Pancreas (tissue), 10 donors: ENCODE results near the gene ITIH1. TPM values are rescaled to one million over a fixed set of nuclear protein-coding genes. Genes with fewer than 3 reads are reported as not detected.

Experiments
- ATAC-seq, 4 donors: fragments of 200-7000 bp; cut with Tn5 transposase; one replicate each; pipeline versions ENCODE4 v1.8.0 to v1.9.1; 2020; ENCODE audit warnings: mild to moderate bottlenecking in 4 of 4, moderate library complexity in 4 of 4
- DNase-seq, 6 donors: peaks; one replicate each; pipeline ENCODE4 v3.0.0-alpha.2; 2020
- FAIRE-seq: peaks from 2 replicates; lab custom pipeline; 2012; peaks lifted over from hg19 to GRCh38; lab: Jason Lieb, UNC
- H3K27ac ChIP-seq, 4 donors: fragments of 200-600 bp; sonication (generic); 1 replicate in 3 of 4; 2 replicates in 1 of 4; pipeline versions ENCODE4 v1.5.0 to v1.8.0; 2020
- H3K27me3 ChIP-seq, 4 donors: fragments of 200-600 bp; one replicate each; pipeline ENCODE4 v1.8.0; 2021
- H3K36me3 ChIP-seq, 3 donors: fragments of 200-600 bp; sonication (generic) in 1 of 3; one replicate each; pipeline versions ENCODE4 v1.5.0 to v1.8.0; 2020 to 2021
- H3K4me1 ChIP-seq, 3 donors: fragments of 200-600 bp; one replicate each; pipeline ENCODE4 v1.8.0; 2021
- H3K4me3 ChIP-seq, 4 donors: fragments of 200-600 bp; sonication (generic) in 2 of 4; one replicate each; pipeline versions ENCODE4 v1.5.0 to v1.8.0; 2020 to 2021
- H3K9me3 ChIP-seq, 4 donors: fragments of 200-600 bp; one replicate each; pipeline ENCODE4 v1.8.0; 2021
- whole genome bisulfite sequencing, 2 donors: extraction: QIAGEN DNeasy Blood & Tissue Kit; methylation state at CpG; one replicate each; pipeline ENCODE4 v1.1.7; 2013; 5-methylcytosine and 5-hydroxymethylcytosine counted together
- intact Hi-C, 3 donors: fragments of 100-400 bp; cut with DNase I; formaldehyde crosslinking; loops; one replicate each; pipeline versions ENCODE4 v1.11.1 to v1.14.2; 2022
- polyA plus RNA-seq, 2 donors: library from polyadenylated mRNA; stranded (reverse); fragments of 200-250 nt; gene quantifications; one replicate each; pipeline ENCODE4 v1.2.3, GENCODE V29; 2013
- total RNA-seq, 6 donors: library from RNA; stranded (reverse); fragmentation: NEBNext Ultra II Directional in 4 of 6; extraction: Animal tissue kit (Norgen Biotek cat#: 25700) in 4 of 6; gene quantifications; one replicate each; pipeline versions ENCODE4 v1.2.1 to v1.2.4, GENCODE V29; 2021 to 2023
- TF ChIP-seq, protein P1 (sequence below), 4 donors: fragments of 200-600 bp; sonication (generic) in 3 of 4; IDR thresholded peaks; one replicate each; pipeline versions ENCODE4 v1.5.0 to v1.8.0; 2021; ENCODE audit warnings: antibody characterized with exemption in 4 of 4
- donor health status: healthy with polysubstance abuse.
- donor health status: DM: no; HTN: no; CAD: no; lungs with moderate emphysema.
- donor health status: DM: no; HTN: no; CAD: no.
- donor health status: control.
- donor health status: control.
- donor health status: Bipolar disorder and iron deficiency.
- donor health status: DM: yes; HTN: yes; CAD: no.
- donor health status: DM: no; HTN: no; CAD: no.
- donor health status: DM: no; HTN: no; CAD: no.
- donor health status: DM: yes; HTN: yes; CAD: no.

ITIH1 gene
- total and polyA plus RNA-seq, 8 donors = 0.32 to 1.9 (median 0.51) TPM; not detected in 1

DNA sequence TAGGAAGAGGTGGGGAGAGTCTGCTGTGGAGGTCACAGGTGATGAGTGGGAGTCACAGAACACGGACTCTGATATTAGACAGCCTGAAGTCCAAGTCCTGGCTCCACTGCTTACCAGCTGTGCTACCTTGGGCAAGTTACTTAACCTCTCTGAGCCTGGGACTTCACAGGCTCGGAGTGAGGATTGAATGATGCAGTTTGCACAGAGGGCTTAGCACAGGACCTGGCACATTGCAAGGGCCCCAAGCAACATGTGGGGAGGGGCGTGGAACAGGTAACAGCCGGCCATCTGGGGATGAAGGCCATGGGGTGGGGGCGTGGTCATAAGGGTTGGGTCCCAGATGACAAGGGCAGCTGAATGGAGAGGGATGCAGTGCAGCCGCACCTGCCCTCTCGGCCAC, 12.9 kb downstream of the ITIH1 start:
- Histone ChIP-seq H3K4me1 (peaks cover 0 to 2% (median 0%) of the 10 kb centered on the region in 3 donors), H3K27ac (no peak overlapping the region), H3K36me3 (no peaks in the 10 kb centered on the region), H3K4me3 (no peak overlapping the region), H3K27me3 (no peaks in the 10 kb centered on the region), H3K9me3 (no peaks in the 10 kb centered on the region)
- intact Hi-C loops = no loop called here
- DNase-seq (peak in 1 of 6 donors; percentile 32), ATAC-seq (no peak), FAIRE-seq (no peak)
- 72 to 73% methylated on average over 7 of the region's 7 CpGs for WGBS, 2 donors
- TF ChIP-seq, protein P1, sequence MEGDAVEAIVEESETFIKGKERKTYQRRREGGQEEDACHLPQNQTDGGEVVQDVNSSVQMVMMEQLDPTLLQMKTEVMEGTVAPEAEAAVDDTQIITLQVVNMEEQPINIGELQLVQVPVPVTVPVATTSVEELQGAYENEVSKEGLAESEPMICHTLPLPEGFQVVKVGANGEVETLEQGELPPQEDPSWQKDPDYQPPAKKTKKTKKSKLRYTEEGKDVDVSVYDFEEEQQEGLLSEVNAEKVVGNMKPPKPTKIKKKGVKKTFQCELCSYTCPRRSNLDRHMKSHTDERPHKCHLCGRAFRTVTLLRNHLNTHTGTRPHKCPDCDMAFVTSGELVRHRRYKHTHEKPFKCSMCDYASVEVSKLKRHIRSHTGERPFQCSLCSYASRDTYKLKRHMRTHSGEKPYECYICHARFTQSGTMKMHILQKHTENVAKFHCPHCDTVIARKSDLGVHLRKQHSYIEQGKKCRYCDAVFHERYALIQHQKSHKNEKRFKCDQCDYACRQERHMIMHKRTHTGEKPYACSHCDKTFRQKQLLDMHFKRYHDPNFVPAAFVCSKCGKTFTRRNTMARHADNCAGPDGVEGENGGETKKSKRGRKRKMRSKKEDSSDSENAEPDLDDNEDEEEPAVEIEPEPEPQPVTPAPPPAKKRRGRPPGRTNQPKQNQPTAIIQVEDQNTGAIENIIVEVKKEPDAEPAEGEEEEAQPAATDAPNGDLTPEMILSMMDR (IDR thresholded peaks at IDR 0.05) = no peak

DNA sequence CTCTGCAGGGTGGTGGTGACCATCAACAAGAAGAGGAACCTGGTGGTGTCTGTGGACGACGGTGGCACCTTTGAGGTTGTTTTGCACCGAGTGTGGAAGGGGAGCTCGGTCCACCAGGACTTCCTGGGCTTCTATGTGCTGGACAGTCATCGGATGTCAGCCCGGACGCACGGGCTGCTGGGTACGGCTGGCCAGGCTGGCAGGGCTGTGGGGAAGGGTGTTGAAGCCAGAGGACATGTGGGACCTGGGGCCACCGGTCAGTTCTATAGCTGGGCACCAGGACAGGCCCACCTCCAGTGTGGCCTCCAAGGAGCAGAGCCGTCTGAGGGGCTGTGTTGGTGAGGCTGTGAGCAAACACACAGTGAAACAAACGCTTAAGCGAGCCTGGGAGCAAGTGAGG, 13.3 kb downstream of the ITIH1 start:
- TF ChIP-seq, protein P1 (IDR thresholded peaks at IDR 0.05) = no peak
- 84 to 91% methylated on average over 13 of the region's 13 CpGs for WGBS, 2 donors
- ATAC-seq (no peak), DNase-seq (peak in 1 of 6 donors; percentile 36), FAIRE-seq (no peak)
- intact Hi-C loops = no loop called here
- no peak overlapping the region for H3K4me3 ChIP-seq
- H3K36me3 ChIP-seq = no peaks in the 10 kb centered on the region
- no peaks in the 10 kb centered on the region for H3K27me3 ChIP-seq
- H3K4me1 ChIP-seq = peaks cover 0 to 3% (median 0%) of the 10 kb centered on the region in 3 donors
- H3K9me3 ChIP-seq = no peaks in the 10 kb centered on the region
- no peak overlapping the region for H3K27ac ChIP-seq

DNA sequence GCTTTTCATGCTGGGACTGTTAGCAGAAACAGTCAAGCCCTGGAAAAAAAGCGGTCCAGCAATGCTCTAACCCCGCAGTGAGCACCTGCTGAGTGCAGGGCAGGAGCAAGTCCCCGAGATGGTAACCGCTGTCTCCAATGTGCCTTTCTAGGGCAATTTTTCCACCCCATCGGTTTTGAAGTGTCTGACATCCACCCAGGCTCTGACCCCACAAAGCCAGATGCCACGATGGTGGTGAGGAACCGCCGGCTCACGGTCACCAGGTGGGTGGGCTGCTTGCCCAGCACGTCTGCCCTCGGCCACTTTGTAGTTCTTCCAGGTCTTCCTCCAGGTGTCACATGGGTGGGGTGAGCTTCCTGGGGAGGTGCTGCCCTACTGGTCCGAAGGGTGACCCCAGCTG, 14.0 kb downstream of the ITIH1 start:
- 81 to 83% methylated on average over 12 of the region's 12 CpGs for WGBS, 2 donors
- H3K9me3 ChIP-seq = no peaks in the 10 kb centered on the region
- TF ChIP-seq, protein P1 (IDR thresholded peaks at IDR 0.05) = no peak
- FAIRE-seq (no peak), DNase-seq (peak in 1 of 6 donors; percentile 39), ATAC-seq (no peak)
- no peak overlapping the region for H3K27ac ChIP-seq
- no peaks in the 10 kb centered on the region for H3K27me3 ChIP-seq
- intact Hi-C loops = no loop called here
- H3K4me1 ChIP-seq = peaks cover 0 to 3% (median 0%) of the 10 kb centered on the region in 3 donors
- H3K36me3 ChIP-seq = no peaks in the 10 kb centered on the region
- H3K4me3 ChIP-seq = no peak overlapping the region

DNA sequence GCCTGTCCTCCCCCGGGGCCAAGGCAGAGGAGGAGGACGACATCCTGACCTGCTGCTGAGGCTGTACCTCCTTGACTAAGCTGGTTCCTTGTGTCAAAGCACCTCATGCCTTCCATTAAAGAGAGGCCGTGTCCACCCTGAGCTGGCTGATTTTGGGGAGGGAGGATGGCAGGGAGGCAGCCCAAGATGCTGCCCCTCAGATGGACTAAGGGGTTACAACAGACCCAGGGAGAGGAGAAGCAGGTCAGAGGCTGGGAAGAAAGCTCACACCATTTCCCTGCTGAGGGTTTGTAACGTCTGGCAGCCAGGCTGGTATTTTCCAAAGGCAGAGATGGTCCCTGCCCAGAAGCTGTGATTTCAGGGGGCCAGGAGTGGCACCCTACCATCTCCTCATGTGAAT, 14.5 kb downstream of the ITIH1 start:
- Histone ChIP-seq H3K36me3 (no peaks in the 10 kb centered on the region), H3K27ac (no peak overlapping the region), H3K27me3 (no peaks in the 10 kb centered on the region), H3K4me1 (peaks cover 0 to 3% (median 0%) of the 10 kb centered on the region in 3 donors), H3K9me3 (no peaks in the 10 kb centered on the region), H3K4me3 (no peak overlapping the region)
- no peak for ATAC-seq
- intact Hi-C loops = no loop called here
- 69 to 83% methylated on average over 4 of the region's 4 CpGs for WGBS, 2 donors
- peak in 1 of 6 donors; percentile 20 for DNase-seq
- TF ChIP-seq, protein P1 (IDR thresholded peaks at IDR 0.05) = no peak
- no peak for FAIRE-seq

DNA sequence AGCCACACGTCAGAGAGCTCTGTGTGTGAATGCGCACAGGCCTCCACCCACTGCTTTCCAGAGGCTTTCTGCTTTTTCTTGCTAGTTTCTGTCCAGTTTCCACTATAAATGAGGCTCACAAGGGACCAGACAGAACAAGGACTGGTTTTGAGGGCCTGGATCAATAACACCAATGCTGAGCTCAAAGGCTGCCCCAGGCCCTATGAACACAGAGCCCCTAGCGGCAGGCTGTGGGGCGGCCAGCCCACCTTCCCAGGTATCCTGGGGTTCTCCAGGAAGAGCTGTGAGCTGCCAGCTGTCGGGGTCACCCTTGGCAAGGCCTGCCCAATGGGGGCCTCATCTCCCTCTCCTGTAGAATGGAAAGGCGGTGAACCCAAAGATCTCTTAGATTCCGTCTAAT, 15.0 kb downstream of the ITIH1 start:
- Histone ChIP-seq H3K9me3 (no peaks in the 10 kb centered on the region), H3K27me3 (no peaks in the 10 kb centered on the region), H3K4me1 (peaks cover 0 to 3% (median 0%) of the 10 kb centered on the region in 3 donors), H3K36me3 (no peaks in the 10 kb centered on the region), H3K4me3 (no peak overlapping the region), H3K27ac (no peak overlapping the region)
- intact Hi-C loops = no loop called here
- FAIRE-seq = no peak
- ATAC-seq = no peak
- TF ChIP-seq, protein P1 (IDR thresholded peaks at IDR 0.05) = no peak
- 75 to 76% methylated on average over 7 of the region's 7 CpGs for WGBS, 2 donors
- DNase-seq = peak in 1 of 6 donors; percentile 32
